Lower leg skin (tissue), 4 donors: ENCODE data around the gene CAMK2N2. TPM values are rescaled to one million over a fixed set of nuclear protein-coding genes. Genes with fewer than 3 reads are reported as not detected.
"Not testable (repeated sequence)": the region's sequence is repeated elsewhere in the genome, so short reads cannot be mapped to it uniquely, and the experiment has no call there.

ENCODE experiments used
- DNase-seq, 2 donors: peaks; one replicate each; pipeline ENCODE4 v3.0.0-alpha.2; 2019; ENCODE audit warnings: low spot score in 2 of 2
- H3K4me3 ChIP-seq: fragments of 200-600 bp; sonication (generic); 2 replicates; pipeline ENCODE4 v1.5.1; 2017; ENCODE audit warnings: mild to moderate bottlenecking, low read depth; ENCODE audit not compliant: poor library complexity, severe bottlenecking
- POLR2A ChIP-seq, 2 donors: fragments of 450-650 bp; IDR thresholded peaks; one replicate each; pipeline ENCODE4 v1.6.1; 2016 to 2017; ENCODE audit warnings: antibody characterized with exemption in 2 of 2, mild to moderate bottlenecking in 1 of 2, moderate library complexity in 1 of 2
- WGBS, 2 donors: methylation state at CpG; one replicate each; pipeline ENCODE4 v1.1.5; 2018; 5-methylcytosine and 5-hydroxymethylcytosine counted together
- intact Hi-C: fragments of 100-400 bp; cut with DNase I; formaldehyde crosslinking; loops from one replicate; pipeline ENCODE4 v1.15.0; 2023; ENCODE audit warnings: low total_unique reads
- total RNA-seq, 4 donors: library from RNA; depleted of rRNA; stranded (reverse); fragments of >200 nt; gene quantifications; one replicate each; pipeline ENCODE4 v1.1.0, GENCODE V29; 2016
- TF ChIP-seq, protein P1 (sequence below), 3 donors: fragments of 450-650 bp; IDR thresholded peaks; one replicate each; pipeline ENCODE4 v1.5.1; 2016; ENCODE audit warnings: antibody characterized with exemption in 3 of 3, mild to moderate bottlenecking in 3 of 3, moderate library complexity in 2 of 3

CAMK2N2 gene
- total RNA-seq, 4 donors from 2014 or later = not detected

DNA sequence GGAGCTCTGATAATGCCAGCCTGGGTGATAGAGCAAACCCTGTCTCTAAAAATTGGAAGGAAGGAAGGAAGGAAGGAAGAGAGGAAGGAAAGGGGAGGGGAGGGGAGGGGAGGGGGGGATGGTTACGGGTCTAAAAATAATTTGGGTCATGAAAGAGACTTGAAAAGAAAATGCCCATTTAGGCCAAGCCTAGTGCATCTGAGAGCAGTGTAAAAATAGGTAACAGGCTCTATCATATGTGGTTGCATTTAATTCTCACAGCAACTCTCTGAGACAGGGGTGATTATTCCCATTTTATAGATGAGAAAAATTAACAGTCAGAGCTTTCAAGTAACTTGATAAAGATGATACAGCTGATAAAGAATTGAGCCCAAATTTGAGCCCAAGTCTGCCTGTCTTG, 10.9 kb upstream of the CAMK2N2 start:
- no peak overlapping the region for H3K4me3 ChIP-seq
- no peak for DNase-seq
- intact Hi-C loops = no loop called here
- TF ChIP-seq, protein P1, sequence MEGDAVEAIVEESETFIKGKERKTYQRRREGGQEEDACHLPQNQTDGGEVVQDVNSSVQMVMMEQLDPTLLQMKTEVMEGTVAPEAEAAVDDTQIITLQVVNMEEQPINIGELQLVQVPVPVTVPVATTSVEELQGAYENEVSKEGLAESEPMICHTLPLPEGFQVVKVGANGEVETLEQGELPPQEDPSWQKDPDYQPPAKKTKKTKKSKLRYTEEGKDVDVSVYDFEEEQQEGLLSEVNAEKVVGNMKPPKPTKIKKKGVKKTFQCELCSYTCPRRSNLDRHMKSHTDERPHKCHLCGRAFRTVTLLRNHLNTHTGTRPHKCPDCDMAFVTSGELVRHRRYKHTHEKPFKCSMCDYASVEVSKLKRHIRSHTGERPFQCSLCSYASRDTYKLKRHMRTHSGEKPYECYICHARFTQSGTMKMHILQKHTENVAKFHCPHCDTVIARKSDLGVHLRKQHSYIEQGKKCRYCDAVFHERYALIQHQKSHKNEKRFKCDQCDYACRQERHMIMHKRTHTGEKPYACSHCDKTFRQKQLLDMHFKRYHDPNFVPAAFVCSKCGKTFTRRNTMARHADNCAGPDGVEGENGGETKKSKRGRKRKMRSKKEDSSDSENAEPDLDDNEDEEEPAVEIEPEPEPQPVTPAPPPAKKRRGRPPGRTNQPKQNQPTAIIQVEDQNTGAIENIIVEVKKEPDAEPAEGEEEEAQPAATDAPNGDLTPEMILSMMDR (IDR thresholded peaks at IDR 0.05) = no peak
- TF ChIP-seq POLR2A (IDR thresholded peaks at IDR 0.05) = no peak
- WGBS, 2 donors = 45 to 47% methylated on average over 1 of the region's 1 CpG

DNA sequence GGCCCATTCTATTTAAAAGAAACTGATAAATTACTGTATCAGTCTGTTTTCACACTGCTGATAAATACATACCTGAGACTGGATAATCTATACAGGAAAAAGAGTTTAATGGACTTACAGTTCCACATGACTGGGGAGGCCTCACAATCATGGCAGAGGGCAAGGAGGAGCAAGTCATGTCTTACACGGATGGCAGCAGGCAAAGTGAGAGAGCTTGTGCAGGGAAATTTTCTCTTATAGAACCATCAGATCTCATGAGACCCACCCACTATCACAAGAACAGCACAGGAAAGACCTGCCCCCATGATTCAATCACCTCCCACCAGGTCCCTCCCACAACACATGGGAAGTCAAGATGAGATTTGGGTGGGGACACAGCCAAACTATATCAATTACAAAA, 5.9 kb upstream of the CAMK2N2 start:
- H3K4me3 ChIP-seq, intact Hi-C loops, DNase-seq: not testable (repeated sequence)
- 91 to 93% methylated on average over 1 of the region's 1 CpG for WGBS, 2 donors

DNA sequence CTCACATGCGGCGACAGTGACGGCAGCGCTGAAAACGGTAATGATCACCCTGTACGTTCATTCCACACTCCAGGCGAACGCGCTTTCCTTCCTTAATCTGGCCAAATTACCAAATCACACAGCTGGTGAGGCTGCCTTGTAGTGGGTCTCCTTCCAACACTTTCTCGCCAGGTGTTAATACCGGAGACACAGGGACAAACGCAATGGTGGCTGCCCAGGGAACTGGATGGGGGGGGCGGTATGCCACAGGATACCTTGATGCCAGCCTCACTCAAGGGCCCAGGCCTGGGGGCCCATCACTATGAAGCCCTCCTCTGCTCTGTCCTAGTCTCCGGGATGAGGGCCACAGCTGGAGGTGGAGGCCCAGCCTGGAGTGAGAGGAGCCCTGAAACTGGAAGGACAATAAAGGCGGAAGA, 1.4 kb upstream of the CAMK2N2 start:
- DNase-seq = no peak
- no peak overlapping the region for H3K4me3 ChIP-seq
- TF ChIP-seq, protein P1 (IDR thresholded peaks at IDR 0.05) = no peak
- TF ChIP-seq POLR2A (IDR thresholded peaks at IDR 0.05) = no peak
- intact Hi-C loops = no loop called here
- WGBS, 2 donors = 16 to 17% methylated on average over 15 of the region's 15 CpGs

DNA sequence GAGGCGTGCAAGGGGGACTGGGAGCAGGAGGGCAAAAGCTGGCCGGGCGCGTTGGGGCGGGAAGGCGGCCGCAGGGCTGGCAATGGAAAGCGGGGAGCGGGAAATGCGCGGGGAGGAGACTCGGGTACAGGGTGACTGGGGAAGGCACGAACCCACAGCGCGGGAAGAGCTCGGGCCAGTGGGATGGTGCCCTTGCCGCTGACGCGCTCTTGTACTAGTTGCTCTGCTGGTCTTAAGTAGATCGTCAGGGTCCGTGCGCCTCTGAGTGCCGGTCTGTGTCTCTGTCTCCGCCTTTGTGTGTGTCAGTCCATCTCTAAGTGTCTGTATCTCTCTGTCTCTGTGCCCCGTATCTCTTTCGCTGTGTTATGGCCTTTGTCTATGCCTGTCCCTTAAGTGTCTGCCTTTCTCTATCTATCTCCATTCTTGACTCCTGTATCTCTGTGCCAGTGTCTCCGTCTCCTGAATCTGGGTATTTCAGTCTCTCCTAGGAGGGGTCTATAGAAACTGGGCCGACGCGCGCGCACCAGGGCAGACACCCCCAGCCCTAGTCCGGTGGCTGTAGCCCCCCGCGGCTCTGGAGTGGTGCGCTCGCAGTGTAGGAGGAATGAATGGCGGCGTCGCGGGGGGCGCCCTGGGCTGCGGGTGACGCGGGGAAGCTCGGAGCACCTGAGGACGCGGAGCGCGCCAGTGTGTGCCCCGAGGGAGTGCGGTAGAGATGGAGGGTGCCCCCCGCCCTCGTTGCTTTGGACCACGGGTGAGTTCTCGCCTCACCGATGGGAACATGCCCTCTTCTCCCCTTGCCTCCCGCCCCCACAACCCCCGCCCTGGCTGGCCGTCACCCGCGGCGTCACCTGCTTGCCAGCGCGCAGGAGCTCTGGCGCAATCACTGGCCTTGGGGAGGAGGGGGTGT, 756 bp upstream of the CAMK2N2 start:
- DNase-seq = no peak

DNA sequence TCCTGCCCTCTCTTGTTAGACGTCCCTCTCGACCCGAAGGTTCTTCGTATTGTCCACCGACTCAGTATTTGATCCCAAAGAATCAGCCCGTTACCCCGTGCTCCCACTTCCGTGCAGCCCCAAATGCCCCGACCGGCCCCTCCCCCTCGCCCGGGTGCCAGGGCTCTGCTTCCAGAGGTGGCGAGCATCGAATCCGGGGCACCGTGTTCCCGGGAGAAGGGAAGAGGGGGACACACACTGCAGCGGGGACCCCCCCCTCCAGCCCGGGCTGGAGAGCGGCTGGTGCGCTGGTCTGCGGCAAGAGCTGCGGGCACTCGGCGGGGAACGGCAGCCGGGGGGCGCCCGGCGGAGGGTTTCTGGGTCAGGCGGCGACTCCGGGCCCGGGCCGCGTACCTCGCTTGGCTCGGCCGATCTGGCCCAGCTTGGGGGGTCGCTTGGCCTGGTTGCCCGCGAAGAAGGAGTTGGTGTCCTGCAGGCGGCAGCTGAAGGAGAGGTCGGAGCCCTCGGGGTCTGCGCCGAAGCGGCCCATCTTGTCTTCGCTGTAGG, 556 bp downstream of the CAMK2N2 start:
- TF ChIP-seq POLR2A (IDR thresholded peaks at IDR 0.05) = no peak
- TF ChIP-seq, protein P1 (IDR thresholded peaks at IDR 0.05) = no peak
- DNase-seq = no peak
- peak overlapping the region; percentile 15 for H3K4me3 ChIP-seq
- intact Hi-C loops = no loop called here
- 0 to 1% methylated on average over 38 to 41 of the region's 49 CpGs for WGBS, 2 donors

More for the DNA sequence above, 756 bp upstream of the CAMK2N2 start:
- TF ChIP-seq, protein P1 (IDR thresholded peaks at IDR 0.05) = no peak
- TF ChIP-seq POLR2A (IDR thresholded peaks at IDR 0.05) = no peak
- no peak overlapping the region for H3K4me3 ChIP-seq
- WGBS, 2 donors = 1 to 2% methylated on average over 47 to 48 of the region's 66 CpGs
- intact Hi-C loops = no loop called here

DNA sequence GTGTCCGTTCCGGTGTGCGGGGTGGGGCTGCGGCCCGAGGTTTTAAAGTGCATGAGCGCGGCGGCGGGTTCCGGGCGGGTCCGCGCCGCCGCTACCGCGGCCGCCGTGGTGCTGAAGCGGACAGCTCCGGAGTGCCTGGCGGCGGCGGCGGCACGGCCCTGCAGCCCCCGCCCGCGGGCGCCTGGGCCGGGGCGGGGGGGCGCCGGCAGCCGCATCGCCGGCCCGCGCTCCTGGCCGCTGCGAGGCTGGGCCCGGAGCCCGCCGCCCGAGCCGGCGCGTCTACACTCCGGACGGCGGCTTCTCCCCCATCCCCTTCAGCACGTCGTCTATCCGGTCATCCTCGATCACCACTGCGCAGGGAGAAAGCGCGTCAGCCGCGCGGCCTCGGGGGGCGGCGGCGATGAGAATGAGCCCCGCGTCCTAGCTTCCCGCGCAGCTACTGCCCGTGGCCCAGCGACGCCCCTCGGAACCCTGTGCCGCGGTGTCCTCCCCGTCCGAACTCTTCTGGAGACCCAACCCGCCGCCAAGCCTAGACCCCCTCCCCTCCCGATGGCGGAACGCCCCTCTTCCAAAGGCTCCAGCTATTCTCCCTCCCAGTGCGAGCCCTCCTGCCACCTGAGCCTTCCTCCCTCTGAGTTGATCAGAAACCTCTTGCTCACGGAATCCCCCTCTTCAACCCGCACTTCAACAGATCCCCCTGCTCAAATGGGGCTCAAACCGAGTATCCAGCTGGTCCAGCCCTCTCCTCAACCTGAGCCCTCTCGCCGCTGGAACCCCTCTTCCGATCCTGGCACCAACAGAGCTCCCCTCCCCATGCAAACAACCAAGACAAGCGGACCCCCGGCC, 1.3 kb downstream of the CAMK2N2 start:
- TF ChIP-seq, protein P1 (IDR thresholded peaks at IDR 0.05) = no peak
- TF ChIP-seq POLR2A (IDR thresholded peaks at IDR 0.05) = no peak
- no peak for DNase-seq
- 1 to 2% methylated on average over 43 to 57 of the region's 91 CpGs for WGBS, 2 donors
- no peak overlapping the region for H3K4me3 ChIP-seq
- intact Hi-C loops = no loop called here
